K562 (cell line): ENCODE results near the gene HDHD5. TPM values are rescaled to one million over a fixed set of nuclear protein-coding genes. Genes with fewer than 3 reads are reported as not detected.
A peak's percentile ranks its signal among the peaks of the same experiment; 100 is the strongest.

Source experiments
- ATAC-seq: fragments of 200-7000 bp; cut with Tn5 transposase; 3 replicates; pipeline ENCODE4 v1.9.1; 2020; ENCODE audit warnings: moderate library complexity
- BruUV-seq: library from RNA; stranded (reverse); fragments of 400-500 nt; replicated peaks from 2 replicates; lab custom pipeline; 2021; lab: Mats Ljungman, UMichigan
- CTCF ChIA-PET: fragments of 300-600 bp; formaldehyde crosslinking; extraction: SDS; loops from one replicate; lab custom pipeline; 2021; ENCODE audit warnings: low intra/inter-chr PET ratio; lab: Yijun Ruan, JAX
- POLR2A ChIA-PET: fragments of 300-600, 350-650 bp; sonication (Branson Sonifier 250); formaldehyde crosslinking; extraction: SDS; loops from one replicate; lab custom pipeline; 2021; ENCODE audit warnings: antibody characterized with exemption, inconsistent platforms; lab: Yijun Ruan, JAX
- DNase-seq, 4 experiments: peaks; one replicate each; pipeline versions ENCODE4 v3.0.0 to v3.0.0-alpha.2; 2011 to 2018; ENCODE audit warnings: low spot score in 3 of 4, mixed read lengths in 3 of 4; ENCODE audit errors: extremely low read depth in 1 of 4
- FAIRE-seq: peaks from 2 replicates; lab custom pipeline; 2011; peaks lifted over from hg19 to GRCh38; lab: Jason Lieb, UNC
- H2AFZ ChIP-seq: 2 replicates; pipeline ENCODE4 v1.6.0; 2011; ENCODE audit warnings: low read depth, low read length, control low read depth, inconsistent platforms
- H3K27ac ChIP-seq: fragments of 200-600 bp; 3 replicates; pipeline ENCODE4 v1.8.0; 2011; ENCODE audit warnings: low read depth, mild to moderate bottlenecking, control low read depth, inconsistent platforms, low read length, moderate library complexity, mixed read lengths; ENCODE audit errors: extremely low read depth
- H3K27me3 ChIP-seq, 2 experiments: fragments of 300-600 bp in 1 of 2; 2 replicates in 1 of 2; 3 replicates in 1 of 2; pipeline versions ENCODE4 v1.6.0 to v1.8.0; 2011; ENCODE audit warnings: inconsistent platforms in 2 of 2, low read length in 2 of 2, mild to moderate bottlenecking in 1 of 2, mixed read lengths in 1 of 2, moderate library complexity in 1 of 2; ENCODE audit not compliant: control insufficient read depth in 2 of 2, insufficient read depth in 2 of 2
- H3K36me3 ChIP-seq: fragments of 300-600 bp; 3 replicates; pipeline ENCODE4 v1.8.0; 2011; ENCODE audit warnings: mild to moderate bottlenecking, low read length, inconsistent platforms; ENCODE audit not compliant: control insufficient read depth, insufficient read depth
- H3K4me1 ChIP-seq, 2 experiments: fragments of 200-600 bp in 1 of 2; replicated peaks in 1 of 2; 2 replicates in 1 of 2; 3 replicates in 1 of 2; pipeline versions ENCODE4 v1.5.1 to v1.8.0; 2011; ENCODE audit warnings: inconsistent platforms in 2 of 2, low read length in 2 of 2, mild to moderate bottlenecking in 1 of 2, mixed read lengths in 1 of 2, moderate library complexity in 1 of 2; ENCODE audit not compliant: control insufficient read depth in 2 of 2, insufficient read depth in 2 of 2
- H3K4me2 ChIP-seq: 2 replicates; pipeline ENCODE4 v1.6.1; 2011; ENCODE audit warnings: low read length, control low read depth, inconsistent platforms, mixed read lengths; ENCODE audit not compliant: insufficient read depth
- H3K4me3 ChIP-seq: fragments of 200-600 bp; sonication (generic), shearing (Covaris generic); 2 replicates; pipeline ENCODE4 v1.5.1; 2016; ENCODE audit warnings: control low read depth, inconsistent platforms
- H3K79me2 ChIP-seq: fragments of 200-600 bp; 3 replicates; pipeline ENCODE4 v1.8.0; 2011; ENCODE audit warnings: low read length, inconsistent platforms; ENCODE audit not compliant: control insufficient read depth, insufficient read depth
- H3K9ac ChIP-seq, 2 experiments: 2 replicates each; pipeline versions ENCODE4 v1.6.0 to v1.6.1; 2011; ENCODE audit warnings: low read depth in 2 of 2, low read length in 2 of 2, control low read depth in 1 of 2, inconsistent platforms in 1 of 2, mild to moderate bottlenecking in 1 of 2, mixed read lengths in 1 of 2; ENCODE audit not compliant: insufficient read depth in 1 of 2
- H3K9me1 ChIP-seq: one replicate; pipeline ENCODE4 v1.6.0; 2011; ENCODE audit warnings: inconsistent platforms, mild to moderate bottlenecking, low read length, moderate library complexity; ENCODE audit not compliant: control insufficient read depth, insufficient read depth
- H3K9me3 ChIP-seq: replicated peaks from 2 replicates; pipeline ENCODE4 v1.5.1; 2011; ENCODE audit warnings: low read depth, low read length, inconsistent platforms; ENCODE audit not compliant: control insufficient read depth, insufficient read depth
- H4K20me1 ChIP-seq: replicated peaks from 2 replicates; pipeline ENCODE4 v1.6.1; 2011; ENCODE audit warnings: low read length, inconsistent platforms, mixed read lengths; ENCODE audit not compliant: control insufficient read depth, insufficient read depth
- CBX8 ChIP-seq: fragments of 200-600 bp; sonication (generic); IDR thresholded peaks from 2 replicates; pipeline ENCODE4 v1.6.1; 2012; ENCODE audit warnings: borderline replicate concordance, mixed run types, low read depth, mild to moderate bottlenecking, moderate library complexity, mixed read lengths, low read length, control low read depth, inconsistent platforms; ENCODE audit not compliant: poor library complexity, severe bottlenecking; ENCODE audit errors: extremely low read depth
- HMBOX1 ChIP-seq: sonication (generic); IDR thresholded peaks from 2 replicates; pipeline ENCODE4 v1.6.1; 2016
- KDM1A ChIP-seq, 2 experiments: fragments of 450-650 bp; IDR thresholded peaks; 2 replicates each; pipeline ENCODE4 v1.6.1; 2016; ENCODE audit warnings: mild to moderate bottlenecking in 2 of 2
- MCM5 ChIP-seq: fragments of 450-650 bp; IDR thresholded peaks from 2 replicates; pipeline ENCODE4 v1.6.1; 2016; ENCODE audit warnings: low read depth
- SOX6 ChIP-seq: fragments of 450-650 bp; IDR thresholded peaks from 2 replicates; pipeline ENCODE4 v1.6.1; 2014; ENCODE audit warnings: mild to moderate bottlenecking
- WGBS: fragments of 100-300 bp; shearing (Covaris generic); methylation state at CpG from one replicate; pipeline ENCODE4 v1.1.6; 2016; ENCODE audit warnings: low coverage, mixed read lengths; ENCODE audit not compliant: insufficient coverage; ENCODE audit errors: missing lambda C conversion rate; 5-methylcytosine and 5-hydroxymethylcytosine counted together
- in situ Hi-C: fragments of 300-500 bp; cut with MboI; formaldehyde crosslinking; loops from 4 replicates; pipeline ENCODE4 v1.15.0; 2018; ENCODE audit warnings: inconsistent platforms, mixed read lengths
- intact Hi-C: fragments of 100-400 bp; cut with micrococcal nuclease; formaldehyde crosslinking; loops from 2 replicates; pipeline ENCODE4 v1.14.2; 2022
- polyA plus RNA-seq, 8 experiments: library from polyadenylated mRNA; depleted of rRNA in 4 of 8; stranded (reverse) in 5 of 8; unstranded in 3 of 8; fragments of >200 nt; fragmentation: Nextera tagmentation in 2 of 8; fragmentation: Illumina TruSeq in 1 of 8; extraction: Ambion mirVana in 2 of 8; extraction: Trizol in 1 of 8; gene quantifications; 2 replicates each; pipeline versions ENCODE4 v1.2.1 to v1.2.3, GENCODE V29; 2011 to 2014; ENCODE audit warnings: inconsistent platforms in 1 of 8, missing spikeins in 1 of 8
- total RNA-seq, 7 experiments: library from RNA; depleted of rRNA in 6 of 7; stranded (reverse); fragments of >200 nt in 6 of 7; fragmentation: Illumina TruSeq in 2 of 7; extraction: Trizol in 2 of 7; gene quantifications; 2 replicates each; pipeline versions ENCODE4 v1.2.1 to v1.2.3, GENCODE V29; 2011 to 2021; ENCODE audit warnings: low replicate concordance in 1 of 7
- TF ChIP-seq, protein P1 (sequence below), 3 experiments: IDR thresholded peaks in 2 of 3; conservative IDR thresholded peaks in 1 of 3; 2 replicates each; pipeline ENCODE4 v1.5.1; 2011 to 2012; ENCODE audit warnings: low read length in 3 of 3, mild to moderate bottlenecking in 3 of 3, control low read depth in 2 of 3, improper control_type of control experiment in 1 of 3, inconsistent platforms in 1 of 3, low read depth in 1 of 3, mixed read lengths in 1 of 3, moderate library complexity in 1 of 3; ENCODE audit not compliant: insufficient read depth in 2 of 3

The HDHD5 gene
- total and polyA plus RNA-seq, 9 of the 15 experiments (the other 6 are each of a cell fraction or from before 2014, with no cell fraction given): 1.6 to 36.6 (median 24.2) TPM

GRCh38 chr22:17201285-17201945 lies 42.3 kb upstream of the HDHD5 start (continued):
- no peak for TF ChIP-seq MCM5
- no peak for TF ChIP-seq CBX8
- TF ChIP-seq, protein P1, sequence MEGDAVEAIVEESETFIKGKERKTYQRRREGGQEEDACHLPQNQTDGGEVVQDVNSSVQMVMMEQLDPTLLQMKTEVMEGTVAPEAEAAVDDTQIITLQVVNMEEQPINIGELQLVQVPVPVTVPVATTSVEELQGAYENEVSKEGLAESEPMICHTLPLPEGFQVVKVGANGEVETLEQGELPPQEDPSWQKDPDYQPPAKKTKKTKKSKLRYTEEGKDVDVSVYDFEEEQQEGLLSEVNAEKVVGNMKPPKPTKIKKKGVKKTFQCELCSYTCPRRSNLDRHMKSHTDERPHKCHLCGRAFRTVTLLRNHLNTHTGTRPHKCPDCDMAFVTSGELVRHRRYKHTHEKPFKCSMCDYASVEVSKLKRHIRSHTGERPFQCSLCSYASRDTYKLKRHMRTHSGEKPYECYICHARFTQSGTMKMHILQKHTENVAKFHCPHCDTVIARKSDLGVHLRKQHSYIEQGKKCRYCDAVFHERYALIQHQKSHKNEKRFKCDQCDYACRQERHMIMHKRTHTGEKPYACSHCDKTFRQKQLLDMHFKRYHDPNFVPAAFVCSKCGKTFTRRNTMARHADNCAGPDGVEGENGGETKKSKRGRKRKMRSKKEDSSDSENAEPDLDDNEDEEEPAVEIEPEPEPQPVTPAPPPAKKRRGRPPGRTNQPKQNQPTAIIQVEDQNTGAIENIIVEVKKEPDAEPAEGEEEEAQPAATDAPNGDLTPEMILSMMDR (IDR thresholded peaks at IDR 0.05 in 2 of 3, conservative IDR thresholded peaks at IDR 0.05 in 1 of 3; ENCODE audit: insufficient read depth in 2 of 3, low read depth in 1 of 3, low read length in 3 of 3): peak; percentile 20 to 45 (median 34); a peak in 3 of 6 replicates

GRCh38 chr22:17199003-17199731 lies 40.1 kb upstream of the HDHD5 start:
- H3K9ac ChIP-seq: no peak overlapping the region; a peak in 1 of 4 replicates
- no peak overlapping the region for H3K27ac ChIP-seq
- POLR2A ChIA-PET: no interaction called here
- H2AFZ ChIP-seq: no peak overlapping the region
- peaks cover 7% of the 10 kb centered on the region; the same call in 1 of the 2 replicates for H4K20me1 ChIP-seq
- WGBS: 11% methylated on average over 19 of the region's 20 CpGs
- CTCF ChIA-PET: no interaction called here
- H3K4me1 ChIP-seq: peaks cover 3 to 5% of the 10 kb centered on the region in 2 experiments; a peak in 3 of 5 replicates
- no peaks in the 10 kb centered on the region for H3K79me2 ChIP-seq
- H3K4me3 ChIP-seq: no peak overlapping the region
- DNase-seq: peak in 1 of 4 experiments; percentile 11
- TF ChIP-seq KDM1A (IDR thresholded peaks at IDR 0.05) (peak in 1 of 2 experiments; percentile 44; a peak in 1 of 4 replicates), HMBOX1 (no peak), SOX6 (0 out of 2 replicates have a peak, but pooled peaks have one; percentile 0)
- TF ChIP-seq, all 486 proteins: peak for 2
- peaks cover 33 to 48% of the 10 kb centered on the region in 2 experiments for H3K27me3 ChIP-seq
- BruUV-seq: no TSS peak
- intact Hi-C loops: no loop called here
- ATAC-seq (no peak), FAIRE-seq (no peak)
- in situ Hi-C loops: no loop called here
- H3K36me3 ChIP-seq: no peaks in the 10 kb centered on the region
- H3K9me1 ChIP-seq: no peaks in the 10 kb centered on the region
- H3K4me2 ChIP-seq: no peak overlapping the region
- no peaks in the 10 kb centered on the region for H3K9me3 ChIP-seq
